ENCODE results near the gene CFAP46. TPM values are rescaled to one million over a fixed set of nuclear protein-coding genes. Genes with fewer than 3 reads are reported as not detected.

The CFAP46 gene
- total RNA-seq, 2 donors from 2014 or later: 0.35 to 1.5 TPM

DNA sequence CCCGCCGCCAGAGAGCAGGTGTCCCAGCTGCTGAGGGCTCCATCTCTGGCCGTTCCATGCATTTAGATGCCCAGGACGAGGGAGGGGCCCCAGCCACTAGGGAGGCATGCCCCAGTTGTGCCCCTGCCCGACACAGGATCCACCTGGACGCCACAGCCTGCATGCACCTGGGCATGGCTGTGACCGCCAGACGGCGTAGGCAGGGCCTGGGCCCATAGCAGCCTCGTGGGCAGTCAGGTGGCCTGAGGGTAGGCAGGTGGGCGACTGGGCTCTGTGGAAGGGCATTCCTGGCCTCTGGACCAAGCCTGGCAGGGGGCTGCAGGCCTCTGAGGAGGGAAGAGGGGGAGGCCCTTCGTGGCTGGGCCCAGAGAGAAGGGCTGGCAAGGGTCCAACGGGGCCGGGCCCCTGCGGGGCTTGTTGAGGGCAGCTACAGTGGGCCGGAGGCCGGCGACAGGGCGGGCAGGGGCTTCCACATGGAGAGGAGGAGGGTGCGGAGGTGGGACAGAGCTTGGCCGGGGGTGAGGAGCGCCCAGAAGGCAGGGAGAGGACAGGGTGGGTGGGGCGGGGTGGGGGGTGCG, 80.4 kb downstream of the CFAP46 start:
- H3K9me3 ChIP-seq: peaks cover 0 to 3% of the 10 kb centered on the region in 2 donors
- DNase-seq (ENCODE audit: low spot score): no peak
- no peak overlapping the region for H3K4me3 ChIP-seq
- H3K27me3 ChIP-seq: no peaks in the 10 kb centered on the region
- H3K27ac ChIP-seq: no peak overlapping the region
- TF ChIP-seq, protein P1, sequence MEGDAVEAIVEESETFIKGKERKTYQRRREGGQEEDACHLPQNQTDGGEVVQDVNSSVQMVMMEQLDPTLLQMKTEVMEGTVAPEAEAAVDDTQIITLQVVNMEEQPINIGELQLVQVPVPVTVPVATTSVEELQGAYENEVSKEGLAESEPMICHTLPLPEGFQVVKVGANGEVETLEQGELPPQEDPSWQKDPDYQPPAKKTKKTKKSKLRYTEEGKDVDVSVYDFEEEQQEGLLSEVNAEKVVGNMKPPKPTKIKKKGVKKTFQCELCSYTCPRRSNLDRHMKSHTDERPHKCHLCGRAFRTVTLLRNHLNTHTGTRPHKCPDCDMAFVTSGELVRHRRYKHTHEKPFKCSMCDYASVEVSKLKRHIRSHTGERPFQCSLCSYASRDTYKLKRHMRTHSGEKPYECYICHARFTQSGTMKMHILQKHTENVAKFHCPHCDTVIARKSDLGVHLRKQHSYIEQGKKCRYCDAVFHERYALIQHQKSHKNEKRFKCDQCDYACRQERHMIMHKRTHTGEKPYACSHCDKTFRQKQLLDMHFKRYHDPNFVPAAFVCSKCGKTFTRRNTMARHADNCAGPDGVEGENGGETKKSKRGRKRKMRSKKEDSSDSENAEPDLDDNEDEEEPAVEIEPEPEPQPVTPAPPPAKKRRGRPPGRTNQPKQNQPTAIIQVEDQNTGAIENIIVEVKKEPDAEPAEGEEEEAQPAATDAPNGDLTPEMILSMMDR (IDR thresholded peaks at IDR 0.05): no peak
- no peaks in the 10 kb centered on the region for H3K36me3 ChIP-seq
- H3K4me1 ChIP-seq: no peaks in the 10 kb centered on the region

DNA sequence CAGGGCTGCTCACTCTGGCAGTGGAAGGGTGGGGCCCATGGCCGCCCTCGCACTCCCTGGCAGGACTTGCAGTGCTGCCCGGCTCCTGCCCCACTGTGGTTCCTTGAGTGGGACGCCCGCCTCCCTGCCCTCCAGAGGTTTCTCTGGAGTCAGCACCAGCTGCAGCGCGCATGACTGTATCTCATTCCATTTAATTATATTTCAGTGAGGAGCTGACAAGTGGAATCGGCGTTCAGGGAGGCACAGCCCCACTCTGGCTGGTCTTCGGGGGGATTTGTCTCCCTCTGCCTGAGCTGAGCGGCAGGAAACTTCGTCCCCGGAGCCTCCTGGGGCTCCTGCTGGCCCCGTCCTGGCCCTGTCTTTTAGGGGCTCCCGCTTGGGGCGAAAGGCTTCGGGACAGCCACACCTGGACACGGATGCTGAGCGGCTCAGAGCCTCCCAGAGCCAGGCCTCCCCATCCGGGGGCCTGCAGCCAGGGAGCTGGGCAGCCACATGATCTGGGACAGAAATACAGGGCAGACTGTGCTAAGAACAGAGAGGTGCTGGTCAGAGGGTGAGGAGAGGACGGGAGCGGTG, 81.2 kb downstream of the CFAP46 start:
- DNase-seq (ENCODE audit: low spot score): no peak
- no peaks in the 10 kb centered on the region for H3K27me3 ChIP-seq
- no peaks in the 10 kb centered on the region for H3K36me3 ChIP-seq
- H3K4me3 ChIP-seq: no peak overlapping the region
- H3K27ac ChIP-seq: no peak overlapping the region
- H3K9me3 ChIP-seq: peaks cover 0 to 10% of the 10 kb centered on the region in 2 donors
- TF ChIP-seq, protein P1 (IDR thresholded peaks at IDR 0.05): no peak
- H3K4me1 ChIP-seq: no peaks in the 10 kb centered on the region

DNA sequence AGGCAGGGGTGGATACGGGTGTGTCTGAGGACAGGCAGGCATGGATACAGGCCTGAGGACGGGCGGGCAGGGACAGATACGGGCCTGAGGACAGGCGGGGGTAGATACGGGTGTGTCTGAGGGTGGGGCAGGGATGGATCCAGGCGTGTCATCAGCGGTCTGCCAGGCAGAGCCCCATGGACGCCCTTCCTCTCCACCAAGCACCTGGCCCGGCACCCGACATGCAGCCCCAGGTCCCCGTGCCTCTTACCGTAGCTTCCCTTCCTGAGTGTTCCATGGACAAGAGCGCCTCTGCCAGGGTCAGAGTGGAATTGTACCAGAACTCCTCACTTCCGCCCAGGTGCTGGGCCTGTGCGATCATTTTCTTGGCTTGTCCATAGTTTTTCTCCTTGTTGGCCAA, 81.8 kb downstream of the CFAP46 start:
- Histone ChIP-seq H3K4me3 (no peak overlapping the region), H3K27me3 (no peaks in the 10 kb centered on the region), H3K27ac (no peak overlapping the region), H3K9me3 (peaks cover 0 to 12% of the 10 kb centered on the region in 2 donors), H3K4me1 (no peaks in the 10 kb centered on the region), H3K36me3 (no peaks in the 10 kb centered on the region)
- TF ChIP-seq, protein P1 (IDR thresholded peaks at IDR 0.05): no peak
- no peak for DNase-seq (ENCODE audit: low spot score)

DNA sequence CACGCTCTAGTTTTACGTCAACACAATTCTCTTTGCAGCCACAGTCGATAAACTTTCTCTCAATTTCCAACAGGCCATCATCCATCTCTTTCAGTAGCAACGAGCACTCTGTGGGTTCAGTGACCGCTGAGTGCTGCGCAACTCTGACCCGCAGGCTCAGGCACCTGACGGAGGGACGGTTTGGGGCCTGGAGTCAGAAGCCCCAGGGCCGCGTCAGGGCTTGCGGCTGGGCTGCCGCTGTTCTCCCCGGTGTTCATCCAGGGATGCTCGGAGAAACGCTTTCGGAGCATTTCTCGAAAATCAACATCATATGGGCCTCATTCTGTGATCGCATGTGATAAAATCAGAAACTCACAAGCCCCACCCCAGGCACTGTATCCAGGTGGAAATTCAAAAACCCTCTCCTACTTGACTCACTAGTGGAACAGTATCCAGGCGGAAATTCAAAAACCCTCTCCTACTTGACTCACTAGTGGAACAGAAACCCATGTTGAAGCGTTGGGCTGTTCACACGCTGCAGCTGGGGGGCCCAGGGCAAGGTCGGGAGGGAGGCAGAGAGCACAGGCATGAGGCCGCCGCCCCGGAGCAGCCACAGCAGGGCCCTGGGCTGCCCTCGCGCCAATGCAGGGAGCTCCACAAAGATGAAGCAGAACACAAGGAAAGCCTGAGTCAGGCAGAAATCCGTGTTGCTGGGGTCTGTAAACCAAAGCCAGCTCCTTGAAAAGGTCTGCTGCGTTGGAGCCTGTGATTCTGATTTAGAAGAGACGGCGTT, 83.1 kb downstream of the CFAP46 start:
- TF ChIP-seq, protein P1 (IDR thresholded peaks at IDR 0.05): no peak
- no peaks in the 10 kb centered on the region for H3K27me3 ChIP-seq
- no peak overlapping the region for H3K4me3 ChIP-seq
- H3K9me3 ChIP-seq: peaks cover 0 to 12% of the 10 kb centered on the region in 2 donors
- no peak for DNase-seq (ENCODE audit: low spot score)
- H3K27ac ChIP-seq: no peak overlapping the region
- no peaks in the 10 kb centered on the region for H3K4me1 ChIP-seq
- no peaks in the 10 kb centered on the region for H3K36me3 ChIP-seq

DNA sequence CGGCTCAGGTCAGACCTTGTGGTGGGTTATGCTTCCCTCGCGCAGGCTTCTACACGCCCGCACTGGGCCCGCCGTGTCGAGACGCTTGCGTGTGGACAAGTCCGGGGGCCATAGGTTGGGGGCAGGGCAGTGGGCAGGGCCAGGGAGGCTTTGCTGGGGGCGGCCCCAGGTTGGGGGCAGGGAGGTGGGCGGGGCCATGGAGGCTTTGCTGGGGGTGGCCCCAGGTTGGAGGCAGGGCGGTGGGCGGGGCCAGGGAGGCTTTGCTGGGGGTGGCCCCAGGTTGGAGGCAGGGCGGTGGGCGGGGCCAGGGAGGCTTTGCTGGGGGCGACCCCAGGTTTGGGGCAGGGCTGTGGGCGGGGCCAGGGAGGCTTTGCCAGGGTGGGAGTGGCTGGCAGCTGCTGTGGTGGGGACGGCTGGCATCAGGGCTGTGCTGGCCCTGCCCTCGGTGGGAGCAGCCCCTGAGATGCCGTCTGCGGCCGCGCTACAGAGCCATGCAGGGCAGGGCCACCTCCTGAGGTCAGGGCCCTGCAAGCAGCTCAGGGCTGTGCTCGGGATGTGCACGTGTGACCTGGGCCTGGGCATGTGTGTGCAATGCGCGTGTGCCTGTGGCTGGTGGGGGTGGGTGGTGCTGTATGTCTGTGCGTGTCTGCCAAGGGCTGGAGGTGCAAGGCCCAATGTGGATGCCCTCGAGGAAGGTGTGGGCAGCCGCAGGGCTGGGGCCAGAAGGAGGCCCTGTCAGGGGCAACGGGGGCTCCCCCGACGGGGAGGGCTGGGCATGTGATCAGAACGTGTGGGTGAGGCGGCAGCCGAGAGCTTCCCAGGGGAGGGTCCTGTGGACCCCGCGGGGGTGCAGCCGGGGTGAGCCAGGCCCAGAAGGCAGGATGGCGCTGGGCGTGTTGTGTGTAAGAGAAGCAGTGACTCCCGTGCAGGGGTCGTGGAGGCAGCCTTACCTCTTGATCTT, 84.0 kb downstream of the CFAP46 start:
- no peak overlapping the region for H3K27ac ChIP-seq
- no peaks in the 10 kb centered on the region for H3K27me3 ChIP-seq
- peaks cover 0 to 15% of the 10 kb centered on the region in 2 donors for H3K9me3 ChIP-seq
- H3K4me3 ChIP-seq: no peak overlapping the region
- no peaks in the 10 kb centered on the region for H3K4me1 ChIP-seq
- TF ChIP-seq, protein P1 (IDR thresholded peaks at IDR 0.05): no peak
- DNase-seq (ENCODE audit: low spot score): no peak
- H3K36me3 ChIP-seq: no peaks in the 10 kb centered on the region
